ENCODE data around the gene PRRT3. TPM values are rescaled to one million over a fixed set of nuclear protein-coding genes. Genes with fewer than 3 reads are reported as not detected.

PRRT3 gene
- total and polyA plus RNA-seq, 2 of the 13 experiments (the other 11 are each of a cell fraction or from before 2014, with no cell fraction given) = 0.22 to 0.44 TPM

DNA sequence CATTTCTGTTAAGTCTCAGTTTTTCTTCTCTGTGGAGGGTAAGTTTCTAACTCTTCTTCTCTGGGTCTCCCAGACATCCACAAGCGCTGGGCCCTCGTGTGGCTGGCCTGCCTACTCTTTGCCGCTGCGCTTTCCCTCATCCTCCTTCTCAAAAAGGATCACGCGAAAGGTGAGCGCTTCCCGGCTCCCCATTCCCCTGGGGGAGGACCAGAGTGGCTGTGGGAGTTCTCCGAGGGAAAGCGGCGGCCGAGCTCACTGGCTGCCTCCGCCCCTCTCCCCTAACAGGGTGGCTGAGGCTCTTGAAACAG, 19.7 kb downstream of the PRRT3 start (continued):
- TF ChIP-seq, protein P1, sequence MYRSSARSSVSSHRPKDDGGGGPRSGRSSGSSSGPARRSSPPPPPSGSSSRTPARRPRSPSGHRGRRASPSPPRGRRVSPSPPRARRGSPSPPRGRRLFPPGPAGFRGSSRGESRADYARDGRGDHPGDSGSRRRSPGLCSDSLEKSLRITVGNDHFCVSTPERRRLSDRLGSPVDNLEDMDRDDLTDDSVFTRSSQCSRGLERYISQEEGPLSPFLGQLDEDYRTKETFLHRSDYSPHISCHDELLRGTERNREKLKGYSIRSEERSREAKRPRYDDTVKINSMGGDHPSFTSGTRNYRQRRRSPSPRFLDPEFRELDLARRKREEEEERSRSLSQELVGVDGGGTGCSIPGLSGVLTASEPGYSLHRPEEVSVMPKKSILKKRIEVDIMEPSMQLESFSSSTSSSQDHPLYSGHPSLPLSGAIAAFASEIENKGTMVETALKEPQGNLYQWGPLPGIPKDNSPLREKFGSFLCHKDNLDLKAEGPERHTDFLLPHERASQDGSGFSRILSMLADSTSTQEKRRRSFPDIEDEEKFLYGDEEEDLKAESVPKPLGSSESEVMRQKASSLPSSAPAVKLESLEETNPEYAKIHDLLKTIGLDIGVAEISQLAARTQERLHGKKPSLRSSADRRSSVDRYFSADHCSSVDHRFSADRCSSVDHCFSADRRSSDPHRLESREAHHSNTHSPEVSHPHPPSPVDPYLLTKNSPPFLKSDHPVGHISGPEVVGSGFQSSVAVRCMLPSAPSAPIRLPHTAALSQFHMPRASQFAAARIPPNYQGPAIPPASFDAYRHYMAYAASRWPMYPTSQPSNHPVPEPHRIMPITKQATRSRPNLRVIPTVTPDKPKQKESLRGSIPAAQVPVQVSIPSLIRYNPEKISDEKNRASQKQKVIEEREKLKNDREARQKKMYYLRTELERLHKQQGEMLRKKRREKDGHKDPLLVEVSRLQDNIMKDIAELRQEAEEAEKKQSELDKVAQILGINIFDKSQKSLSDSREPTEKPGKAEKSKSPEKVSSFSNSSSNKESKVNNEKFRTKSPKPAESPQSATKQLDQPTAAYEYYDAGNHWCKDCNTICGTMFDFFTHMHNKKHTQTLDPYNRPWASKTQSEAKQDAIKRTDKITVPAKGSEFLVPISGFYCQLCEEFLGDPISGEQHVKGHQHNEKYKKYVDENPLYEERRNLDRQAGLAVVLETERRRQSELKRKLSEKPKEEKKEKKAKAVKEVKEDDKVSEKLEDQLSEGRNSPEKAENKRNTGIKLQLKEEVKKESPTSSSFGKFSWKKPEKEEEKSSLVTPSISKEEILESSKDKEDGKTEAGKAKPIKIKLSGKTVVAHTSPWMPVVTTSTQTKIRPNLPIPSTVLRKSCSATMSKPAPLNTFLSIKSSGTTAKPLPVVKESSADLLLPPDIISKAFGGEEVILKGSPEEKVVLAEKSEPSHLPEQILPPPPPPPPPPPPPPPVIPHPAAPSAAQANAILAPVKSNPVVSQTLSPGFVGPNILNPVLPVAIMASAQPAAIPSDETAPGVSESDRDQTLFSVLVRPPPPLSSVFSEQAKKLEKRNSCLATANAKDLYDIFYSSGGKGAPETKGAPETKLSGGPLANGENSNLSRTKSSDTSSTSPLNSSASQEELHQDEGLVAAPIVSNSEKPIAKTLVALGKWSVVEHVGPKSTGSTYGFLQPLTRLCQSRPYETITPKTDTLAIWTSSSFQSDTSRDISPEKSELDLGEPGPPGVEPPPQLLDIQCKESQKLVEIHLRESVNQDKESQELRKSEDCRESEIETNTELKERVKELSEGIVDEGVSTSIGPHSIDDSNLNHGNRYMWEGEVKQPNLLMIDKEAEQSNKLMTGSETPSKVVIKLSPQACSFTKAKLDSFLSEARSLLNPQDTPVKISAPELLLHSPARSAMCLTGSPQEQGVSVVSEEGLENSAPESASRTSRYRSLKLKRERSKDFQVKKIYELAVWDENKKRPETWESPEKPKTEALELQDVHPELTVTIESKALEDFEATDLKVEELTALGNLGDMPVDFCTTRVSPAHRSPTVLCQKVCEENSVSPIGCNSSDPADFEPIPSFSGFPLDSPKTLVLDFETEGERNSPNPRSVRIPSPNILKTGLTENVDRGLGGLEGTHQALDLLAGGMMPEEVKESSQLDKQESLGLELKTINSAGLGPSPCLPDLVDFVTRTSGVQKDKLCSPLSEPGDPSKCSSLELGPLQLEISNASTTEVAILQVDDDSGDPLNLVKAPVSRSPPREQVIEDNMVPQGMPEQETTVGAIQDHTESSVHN (CRISPR knock-in tag; IDR thresholded peaks at IDR 0.05) = 0 out of 2 replicates have a peak, but pooled peaks have one; percentile 0
- no peak for TF ChIP-seq ZNF253 (CRISPR knock-in tag; IDR thresholded peaks at IDR 0.05; ENCODE audit: borderline replicate concordance)
- TF ChIP-seq, protein P2, sequence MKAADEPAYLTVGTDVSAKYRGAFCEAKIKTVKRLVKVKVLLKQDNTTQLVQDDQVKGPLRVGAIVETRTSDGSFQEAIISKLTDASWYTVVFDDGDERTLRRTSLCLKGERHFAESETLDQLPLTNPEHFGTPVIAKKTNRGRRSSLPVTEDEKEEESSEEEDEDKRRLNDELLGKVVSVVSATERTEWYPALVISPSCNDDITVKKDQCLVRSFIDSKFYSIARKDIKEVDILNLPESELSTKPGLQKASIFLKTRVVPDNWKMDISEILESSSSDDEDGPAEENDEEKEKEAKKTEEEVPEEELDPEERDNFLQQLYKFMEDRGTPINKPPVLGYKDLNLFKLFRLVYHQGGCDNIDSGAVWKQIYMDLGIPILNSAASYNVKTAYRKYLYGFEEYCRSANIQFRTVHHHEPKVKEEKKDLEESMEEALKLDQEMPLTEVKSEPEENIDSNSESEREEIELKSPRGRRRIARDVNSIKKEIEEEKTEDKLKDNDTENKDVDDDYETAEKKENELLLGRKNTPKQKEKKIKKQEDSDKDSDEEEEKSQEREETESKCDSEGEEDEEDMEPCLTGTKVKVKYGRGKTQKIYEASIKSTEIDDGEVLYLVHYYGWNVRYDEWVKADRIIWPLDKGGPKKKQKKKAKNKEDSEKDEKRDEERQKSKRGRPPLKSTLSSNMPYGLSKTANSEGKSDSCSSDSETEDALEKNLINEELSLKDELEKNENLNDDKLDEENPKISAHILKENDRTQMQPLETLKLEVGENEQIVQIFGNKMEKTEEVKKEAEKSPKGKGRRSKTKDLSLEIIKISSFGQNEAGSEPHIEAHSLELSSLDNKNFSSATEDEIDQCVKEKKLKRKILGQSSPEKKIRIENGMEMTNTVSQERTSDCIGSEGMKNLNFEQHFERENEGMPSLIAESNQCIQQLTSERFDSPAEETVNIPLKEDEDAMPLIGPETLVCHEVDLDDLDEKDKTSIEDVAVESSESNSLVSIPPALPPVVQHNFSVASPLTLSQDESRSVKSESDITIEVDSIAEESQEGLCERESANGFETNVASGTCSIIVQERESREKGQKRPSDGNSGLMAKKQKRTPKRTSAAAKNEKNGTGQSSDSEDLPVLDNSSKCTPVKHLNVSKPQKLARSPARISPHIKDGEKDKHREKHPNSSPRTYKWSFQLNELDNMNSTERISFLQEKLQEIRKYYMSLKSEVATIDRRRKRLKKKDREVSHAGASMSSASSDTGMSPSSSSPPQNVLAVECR (CRISPR knock-in tag; IDR thresholded peaks at IDR 0.05; ENCODE audit: borderline replicate concordance) = no peak
- TF ChIP-seq ZNF761 (CRISPR knock-in tag; conservative IDR thresholded peaks at IDR 0.05) = no peak
- TF ChIP-seq HNRNPUL1 (IDR thresholded peaks at IDR 0.05; ENCODE audit: low read depth, low read length) = no peak

All from HepG2 (cell line).